ENCODE measurements around the gene NIFK. TPM values are rescaled to one million over a fixed set of nuclear protein-coding genes. Genes with fewer than 3 reads are reported as not detected.
"Not testable (repeated sequence)": the region's sequence is repeated elsewhere in the genome, so short reads cannot be mapped to it uniquely, and the experiment has no call there.

NIFK gene
- total RNA-seq, 2 donors from 2014 or later: 30.2 to 31.9 TPM

- DNase-seq (no peak), ATAC-seq (no peak)
- H3K4me3 Mint-ChIP-seq: no peak overlapping the region
- H3K27me3 Mint-ChIP-seq: no peaks in the 10 kb centered on the region
- peaks cover 3% of the 10 kb centered on the region for H3K36me3 Mint-ChIP-seq (ENCODE audit: low read depth)
- H3K27ac Mint-ChIP-seq: peak overlapping the region; percentile 37
- H3K4me1 Mint-ChIP-seq: peaks cover 4% of the 10 kb centered on the region
- no peaks in the 10 kb centered on the region for H3K9me3 ChIP-seq (ENCODE audit: control insufficient read depth, low read length, poor library complexity, severe bottlenecking)
Observed at GRCh38 chr2:121722479-121722878, 14.2 kb downstream of the NIFK start.

- H3K4me3 Mint-ChIP-seq: no peak overlapping the region
- no peaks in the 10 kb centered on the region for H3K9me3 ChIP-seq (ENCODE audit: control insufficient read depth, low read length, poor library complexity, severe bottlenecking)
- DNase-seq: no peak
- H3K27me3 Mint-ChIP-seq: no peaks in the 10 kb centered on the region
- H3K36me3 Mint-ChIP-seq (ENCODE audit: low read depth): no peaks in the 10 kb centered on the region
- ATAC-seq: no peak
- peak overlapping the region; percentile 37 for H3K27ac Mint-ChIP-seq
- peaks cover 4% of the 10 kb centered on the region for H3K4me1 Mint-ChIP-seq
Observed at GRCh38 chr2:121721926-121722325, 14.7 kb downstream of the NIFK start.

- no peak for ATAC-seq
- H3K9me3 ChIP-seq (ENCODE audit: control insufficient read depth, low read length, poor library complexity, severe bottlenecking): no peaks in the 10 kb centered on the region
- Mint-ChIP-seq H3K27me3 (peaks cover 4% of the 10 kb centered on the region), H3K4me1 (peaks cover 8% of the 10 kb centered on the region), H3K27ac (no peak overlapping the region), H3K4me3 (no peak overlapping the region), H3K36me3 (ENCODE audit: low read depth) (peaks cover 2% of the 10 kb centered on the region)
- DNase-seq: no peak
Observed at GRCh38 chr2:121717529-121717928, 19.1 kb downstream of the NIFK start.

- Mint-ChIP-seq H3K4me1 (peaks cover 8% of the 10 kb centered on the region), H3K27ac (no peak overlapping the region), H3K36me3 (ENCODE audit: low read depth) (peaks cover 2% of the 10 kb centered on the region), H3K27me3 (peaks cover 4% of the 10 kb centered on the region), H3K4me3 (no peak overlapping the region)
- ATAC-seq: no peak
- no peak for DNase-seq
- H3K9me3 ChIP-seq (ENCODE audit: control insufficient read depth, low read length, poor library complexity, severe bottlenecking): no peaks in the 10 kb centered on the region
Observed at GRCh38 chr2:121716126-121716525, 20.5 kb downstream of the NIFK start.

GRCh38 chr2:121711481-121711880 lies 25.2 kb downstream of the NIFK start:
- not testable (repeated sequence) for H3K27me3 Mint-ChIP-seq

GRCh38 chr2:121710470-121711170 lies 26.1 kb downstream of the NIFK start:
- peaks cover 2% of the 10 kb centered on the region for H3K36me3 Mint-ChIP-seq (ENCODE audit: low read depth)
- ATAC-seq: no peak
- H3K27me3 Mint-ChIP-seq: peaks cover 4% of the 10 kb centered on the region
- no peaks in the 10 kb centered on the region for H3K9me3 ChIP-seq (ENCODE audit: control insufficient read depth, low read length, poor library complexity, severe bottlenecking)
- DNase-seq: no peak
- H3K27ac Mint-ChIP-seq: peak overlapping the region; percentile 79
- H3K4me1 Mint-ChIP-seq: peaks cover 4% of the 10 kb centered on the region
- no peak overlapping the region for H3K4me3 Mint-ChIP-seq

More at GRCh38 chr2:121711481-121711880, 25.2 kb downstream of the NIFK start:
- not testable (repeated sequence) for H3K9me3 ChIP-seq (ENCODE audit: control insufficient read depth, low read length, poor library complexity, severe bottlenecking); DNase-seq; H3K4me1 Mint-ChIP-seq; H3K36me3 Mint-ChIP-seq (ENCODE audit: low read depth); H3K4me3 Mint-ChIP-seq; ATAC-seq; H3K27ac Mint-ChIP-seq

- no peaks in the 10 kb centered on the region for H3K9me3 ChIP-seq (ENCODE audit: control insufficient read depth, low read length, poor library complexity, severe bottlenecking)
- Mint-ChIP-seq H3K4me3 (no peak overlapping the region), H3K27me3 (peaks cover 4% of the 10 kb centered on the region), H3K36me3 (ENCODE audit: low read depth) (peaks cover 2% of the 10 kb centered on the region), H3K4me1 (peaks cover 4% of the 10 kb centered on the region), H3K27ac (no peak overlapping the region)
- no peak for DNase-seq
- ATAC-seq: no peak
Observed at GRCh38 chr2:121709776-121710469, 26.8 kb downstream of the NIFK start.

- ATAC-seq (no peak), DNase-seq (no peak)
- no peaks in the 10 kb centered on the region for H3K9me3 ChIP-seq (ENCODE audit: control insufficient read depth, low read length, poor library complexity, severe bottlenecking)
- no peaks in the 10 kb centered on the region for H3K36me3 Mint-ChIP-seq (ENCODE audit: low read depth)
- H3K27ac Mint-ChIP-seq: no peak overlapping the region
- H3K4me3 Mint-ChIP-seq: no peak overlapping the region
- no peaks in the 10 kb centered on the region for H3K27me3 Mint-ChIP-seq
- H3K4me1 Mint-ChIP-seq: no peaks in the 10 kb centered on the region
Observed at GRCh38 chr2:121707920-121708361, 28.7 kb downstream of the NIFK start.

- H3K27ac Mint-ChIP-seq: no peak overlapping the region
- no peak overlapping the region for H3K4me3 Mint-ChIP-seq
- no peaks in the 10 kb centered on the region for H3K36me3 Mint-ChIP-seq (ENCODE audit: low read depth)
- H3K27me3 Mint-ChIP-seq: no peaks in the 10 kb centered on the region
- ATAC-seq (no peak), DNase-seq (no peak)
- H3K9me3 ChIP-seq (ENCODE audit: control insufficient read depth, low read length, poor library complexity, severe bottlenecking): no peaks in the 10 kb centered on the region
- no peaks in the 10 kb centered on the region for H3K4me1 Mint-ChIP-seq
Observed at GRCh38 chr2:121707344-121707919, 29.2 kb downstream of the NIFK start.

DNA sequence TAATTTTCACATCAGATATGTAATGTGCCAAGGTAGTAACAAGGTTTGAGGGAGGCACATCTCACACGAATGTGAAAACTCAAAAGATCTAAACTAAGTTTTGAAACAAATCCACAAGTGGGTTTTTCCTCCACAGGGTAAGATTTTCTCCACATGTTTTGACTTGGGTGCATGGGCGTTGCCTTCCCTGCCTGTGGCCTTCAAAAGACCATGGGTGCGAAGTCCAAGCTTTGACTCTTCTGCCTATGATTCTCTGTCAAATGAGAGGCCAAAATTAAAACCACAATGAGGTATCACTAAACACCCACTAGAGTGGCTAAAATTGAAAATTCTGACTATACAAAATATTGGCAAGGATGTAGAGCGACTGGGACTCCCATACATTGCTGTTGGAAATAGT lies 30.7 kb downstream of the NIFK start:
- Mint-ChIP-seq H3K4me3 (no peak overlapping the region), H3K27ac (no peak overlapping the region), H3K27me3 (no peaks in the 10 kb centered on the region), H3K4me1 (peaks cover 2% of the 10 kb centered on the region), H3K36me3 (ENCODE audit: low read depth) (no peaks in the 10 kb centered on the region)
- no peak for ATAC-seq
- H3K9me3 ChIP-seq (ENCODE audit: control insufficient read depth, low read length, poor library complexity, severe bottlenecking): no peaks in the 10 kb centered on the region
- no peak for DNase-seq

- no peak for ATAC-seq
- Mint-ChIP-seq H3K36me3 (ENCODE audit: low read depth) (no peaks in the 10 kb centered on the region), H3K27ac (no peak overlapping the region), H3K4me1 (peaks cover 7% of the 10 kb centered on the region), H3K27me3 (no peaks in the 10 kb centered on the region), H3K4me3 (no peak overlapping the region)
- DNase-seq: no peak
- no peaks in the 10 kb centered on the region for H3K9me3 ChIP-seq (ENCODE audit: control insufficient read depth, low read length, poor library complexity, severe bottlenecking)
Observed at GRCh38 chr2:121705390-121705789, 31.3 kb downstream of the NIFK start.

GRCh38 chr2:121701761-121702160 lies 34.9 kb downstream of the NIFK start:
- not testable (repeated sequence) for H3K4me3 Mint-ChIP-seq

GRCh38 chr2:121699421-121700333 lies 37.0 kb downstream of the NIFK start:
- Mint-ChIP-seq H3K27me3 (no peaks in the 10 kb centered on the region), H3K36me3 (ENCODE audit: low read depth) (peaks cover 2% of the 10 kb centered on the region), H3K4me3 (peak overlapping the region; percentile 93), H3K4me1 (peaks cover 28% of the 10 kb centered on the region), H3K27ac (peak overlapping the region; percentile 99)
- no peaks in the 10 kb centered on the region for H3K9me3 ChIP-seq (ENCODE audit: control insufficient read depth, low read length, poor library complexity, severe bottlenecking)
- ATAC-seq: peak; percentile 96
- peak; percentile 57 to 80 (median 65) for DNase-seq

More at GRCh38 chr2:121701761-121702160, 34.9 kb downstream of the NIFK start:
- Mint-ChIP-seq H3K4me1 (peaks cover 26% of the 10 kb centered on the region), H3K27ac (peak overlapping the region; percentile 99)
- not testable (repeated sequence) for ATAC-seq; H3K9me3 ChIP-seq (ENCODE audit: control insufficient read depth, low read length, poor library complexity, severe bottlenecking); DNase-seq; H3K27me3 Mint-ChIP-seq; H3K36me3 Mint-ChIP-seq (ENCODE audit: low read depth)
